ENCODE measurements around the gene XPC.

XPC gene

DNA sequence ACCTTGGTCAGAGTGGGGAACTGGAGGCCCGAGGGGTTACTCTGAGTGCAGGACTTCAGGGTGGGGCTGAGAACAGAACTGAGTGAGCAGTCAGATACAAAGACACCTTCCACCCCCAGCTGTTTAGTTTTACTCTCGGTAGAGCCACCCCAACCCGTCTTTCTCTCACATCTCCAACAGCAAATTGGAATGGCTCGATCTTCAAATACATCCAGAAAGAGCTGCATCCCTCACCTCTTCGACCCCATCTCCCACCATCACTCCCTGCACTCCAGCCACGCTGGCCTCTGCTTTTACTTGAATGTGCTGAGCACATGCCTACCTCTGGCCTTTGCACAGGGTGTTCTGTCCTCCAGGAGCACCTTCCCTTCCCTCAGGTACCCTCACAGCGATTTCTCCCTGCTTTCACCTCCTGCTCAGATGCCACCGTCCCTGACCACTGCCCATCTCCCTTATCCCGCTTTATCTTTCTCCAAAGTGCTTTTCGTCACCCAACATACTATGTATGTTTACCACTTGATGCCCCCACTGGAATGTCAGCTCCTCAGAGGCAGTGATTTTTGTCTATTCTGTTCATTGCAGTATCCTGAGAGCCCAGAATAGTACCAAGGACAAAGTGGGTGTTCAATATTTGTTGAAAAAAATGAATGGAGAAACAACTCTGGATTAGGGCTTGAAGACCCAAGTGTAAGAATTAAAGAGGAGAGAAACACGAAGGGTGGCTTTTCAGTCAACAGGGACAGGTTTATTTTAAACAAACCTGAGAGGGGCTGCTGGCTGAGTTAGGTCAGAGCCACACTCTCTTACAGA lies 58.1 kb downstream of the XPC start:
- TF ChIP-seq, protein P1, sequence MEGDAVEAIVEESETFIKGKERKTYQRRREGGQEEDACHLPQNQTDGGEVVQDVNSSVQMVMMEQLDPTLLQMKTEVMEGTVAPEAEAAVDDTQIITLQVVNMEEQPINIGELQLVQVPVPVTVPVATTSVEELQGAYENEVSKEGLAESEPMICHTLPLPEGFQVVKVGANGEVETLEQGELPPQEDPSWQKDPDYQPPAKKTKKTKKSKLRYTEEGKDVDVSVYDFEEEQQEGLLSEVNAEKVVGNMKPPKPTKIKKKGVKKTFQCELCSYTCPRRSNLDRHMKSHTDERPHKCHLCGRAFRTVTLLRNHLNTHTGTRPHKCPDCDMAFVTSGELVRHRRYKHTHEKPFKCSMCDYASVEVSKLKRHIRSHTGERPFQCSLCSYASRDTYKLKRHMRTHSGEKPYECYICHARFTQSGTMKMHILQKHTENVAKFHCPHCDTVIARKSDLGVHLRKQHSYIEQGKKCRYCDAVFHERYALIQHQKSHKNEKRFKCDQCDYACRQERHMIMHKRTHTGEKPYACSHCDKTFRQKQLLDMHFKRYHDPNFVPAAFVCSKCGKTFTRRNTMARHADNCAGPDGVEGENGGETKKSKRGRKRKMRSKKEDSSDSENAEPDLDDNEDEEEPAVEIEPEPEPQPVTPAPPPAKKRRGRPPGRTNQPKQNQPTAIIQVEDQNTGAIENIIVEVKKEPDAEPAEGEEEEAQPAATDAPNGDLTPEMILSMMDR (IDR thresholded peaks at IDR 0.05) = no peak
- Histone ChIP-seq H3K9me3 (no peaks in the 10 kb centered on the region), H3K27me3 (no peaks in the 10 kb centered on the region), H3K36me3 (peaks cover 12 to 33% (median 14%) of the 10 kb centered on the region in 3 donors), H3K27ac (no peak overlapping the region), H3K4me1 (peaks cover 0 to 19% (median 9%) of the 10 kb centered on the region in 4 donors), H3K4me3 (no peak overlapping the region)
- no peak for DNase-seq
- intact Hi-C loops (cut with DNase I; ENCODE audit: low total_unique reads) = loop anchor here (10.0 kb wide), 2 partner anchors 334 to 824 kb away; partner anchors contain the start of gene NR2C2

DNA sequence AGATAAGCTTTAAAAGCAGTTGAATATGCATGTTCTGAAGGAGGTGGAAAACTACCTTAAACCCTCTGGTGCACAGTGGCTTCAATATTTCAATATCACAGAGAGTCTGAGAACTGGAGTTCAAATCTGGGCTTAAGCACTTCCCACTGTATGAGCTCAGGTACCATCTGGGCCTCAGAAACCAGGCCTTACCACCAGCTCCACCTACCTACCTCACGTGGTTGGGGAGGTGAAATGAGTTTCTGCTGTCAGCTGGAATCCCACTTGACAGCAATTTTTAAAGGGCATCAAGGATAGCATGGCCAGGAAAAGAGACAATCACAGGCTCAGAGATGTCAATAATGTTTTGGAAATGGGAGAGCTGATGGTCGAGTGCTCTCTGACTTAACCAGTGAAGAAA lies 58.8 kb downstream of the XPC start:
- Histone ChIP-seq H3K27ac (no peak overlapping the region), H3K4me3 (no peak overlapping the region), H3K4me1 (peaks cover 0 to 19% (median 9%) of the 10 kb centered on the region in 4 donors), H3K27me3 (no peaks in the 10 kb centered on the region), H3K36me3 (peaks cover 18 to 39% (median 20%) of the 10 kb centered on the region in 3 donors), H3K9me3 (no peaks in the 10 kb centered on the region)
- TF ChIP-seq, protein P1 (IDR thresholded peaks at IDR 0.05) = no peak
- intact Hi-C loops (cut with DNase I; ENCODE audit: low total_unique reads) = loop anchor here (10.0 kb wide), 2 partner anchors 335 to 825 kb away; partner anchors contain the start of gene NR2C2
- no peak for DNase-seq

- Histone ChIP-seq H3K27me3 (no peaks in the 10 kb centered on the region), H3K36me3 (peaks cover 23 to 49% (median 30%) of the 10 kb centered on the region in 3 donors), H3K4me3 (no peak overlapping the region), H3K9me3 (no peaks in the 10 kb centered on the region), H3K27ac (no peak overlapping the region), H3K4me1 (peaks cover 0 to 13% (median 5%) of the 10 kb centered on the region in 4 donors)
- TF ChIP-seq, protein P1 (IDR thresholded peaks at IDR 0.05) = no peak
- intact Hi-C loops (cut with DNase I; ENCODE audit: low total_unique reads) = no loop called here
- DNase-seq = no peak
Observed at GRCh38 chr3:14118400-14119381, 59.7 kb downstream of the XPC start.

DNA sequence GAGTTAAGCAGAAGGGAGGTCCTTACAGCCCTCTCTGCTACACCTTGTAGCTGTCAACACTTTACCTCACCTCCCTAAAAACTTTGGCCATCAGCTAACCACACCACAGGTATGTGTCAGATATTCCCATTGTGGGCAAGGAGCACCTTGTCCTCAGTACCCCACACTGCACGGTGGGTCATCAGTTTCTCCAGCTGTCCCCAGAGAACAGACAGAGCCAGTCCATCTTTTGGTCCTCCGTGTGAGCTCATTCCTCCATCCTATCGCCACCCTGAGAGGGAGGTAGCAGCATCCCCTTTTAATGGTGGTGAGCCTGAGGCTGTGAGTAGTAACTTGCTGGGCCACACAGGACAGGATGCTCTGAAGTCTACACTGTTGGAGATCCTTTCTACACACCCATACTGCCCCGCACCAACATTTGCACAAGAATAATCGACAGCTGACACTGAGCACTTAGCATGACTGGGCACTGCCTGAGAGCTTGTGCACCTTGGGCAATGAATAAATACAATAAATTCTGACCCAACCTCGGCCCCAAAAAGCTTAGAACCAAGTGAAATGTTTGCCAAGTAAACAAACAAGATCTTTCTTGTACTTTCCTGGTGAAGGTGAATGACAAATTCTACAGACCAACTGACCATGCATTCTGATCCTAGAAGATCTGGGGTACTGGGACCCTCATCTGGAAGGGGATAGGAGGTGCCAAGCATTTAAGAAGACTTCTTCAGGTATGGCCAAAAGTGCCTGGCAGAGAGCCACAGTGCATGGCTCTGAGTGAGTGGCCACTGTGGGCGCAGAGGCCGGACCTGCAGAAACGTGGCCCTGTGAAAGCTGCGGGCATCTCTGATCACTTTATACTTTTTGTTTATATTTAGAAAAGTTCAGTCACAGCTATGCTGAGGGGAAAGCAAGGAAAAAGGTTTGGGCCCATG lies 60.7 kb downstream of the XPC start:
- no peak for DNase-seq
- Histone ChIP-seq H3K27ac (no peak overlapping the region), H3K36me3 (peaks cover 29 to 58% (median 40%) of the 10 kb centered on the region in 3 donors), H3K4me3 (no peak overlapping the region), H3K9me3 (no peaks in the 10 kb centered on the region), H3K4me1 (peaks cover 0 to 5% (median 0%) of the 10 kb centered on the region in 4 donors), H3K27me3 (no peaks in the 10 kb centered on the region)
- intact Hi-C loops (cut with DNase I; ENCODE audit: low total_unique reads) = no loop called here
- TF ChIP-seq, protein P1 (IDR thresholded peaks at IDR 0.05) = no peak
